ENCODE data around the gene UTP14C. TPM values are rescaled to one million over a fixed set of nuclear protein-coding genes. Genes with fewer than 3 reads are reported as not detected.

Gene UTP14C
- total RNA-seq = 10 to 100 TPM in 8 of 9 donors, 1 to 10 TPM in 1; 7.7 to 18.0 (median 14.4) TPM
- 10 to 100 TPM in 1 of 3 donors, 1 to 10 TPM in 2; 1.4 to 21.4 (median 2.7) TPM for polyA plus RNA-seq
- long read RNA-seq, donor 1, full-length matches to known transcripts = 25 of 25 reads
- long read RNA-seq, donor 1, partial matches to known transcripts = 0 of 25 reads
- long read RNA-seq, donor 1, other reads (novel, unspliced or antisense) = 0 of 25 reads
- long read RNA-seq, donor 2, full-length matches to known transcripts = 6 of 6 reads
- long read RNA-seq, donor 2, partial matches to known transcripts = 0 of 6 reads
- long read RNA-seq, donor 2, other reads (novel, unspliced or antisense) = 0 of 6 reads
- long read RNA-seq, donor 3, full-length matches to known transcripts = 4 of 4 reads
- long read RNA-seq, donor 3, partial matches to known transcripts = 0 of 4 reads
- long read RNA-seq, donor 3, other reads (novel, unspliced or antisense) = 0 of 4 reads
- long read RNA-seq, donor 4, partial matches to known transcripts = 0 of 1 reads
- long read RNA-seq, donor 4, other reads (novel, unspliced or antisense) = 1 of 1 reads
- long read RNA-seq, donor 5, partial matches to known transcripts = 0 of 6 reads
- long read RNA-seq, donor 5, other reads (novel, unspliced or antisense) = 6 of 6 reads
- long read RNA-seq, donor 6, full-length matches to known transcripts = 1 of 3 reads
- long read RNA-seq, donor 6, partial matches to known transcripts = 0 of 3 reads
- long read RNA-seq, donor 6, other reads (novel, unspliced or antisense) = 2 of 3 reads
- long read RNA-seq, donor 7, full-length matches to known transcripts = 4 of 4 reads
- long read RNA-seq, donor 7, partial matches to known transcripts = 0 of 4 reads
- long read RNA-seq, donor 7, other reads (novel, unspliced or antisense) = 0 of 4 reads
- long read RNA-seq, donor 8, full-length matches to known transcripts = 12 of 12 reads
- long read RNA-seq, donor 8, partial matches to known transcripts = 0 of 12 reads
- long read RNA-seq, donor 8, other reads (novel, unspliced or antisense) = 0 of 12 reads
- long read RNA-seq, donor 9, full-length matches to known transcripts = 7 of 7 reads
- long read RNA-seq, donor 9, partial matches to known transcripts = 0 of 7 reads
- long read RNA-seq, donor 9, other reads (novel, unspliced or antisense) = 0 of 7 reads
- long read RNA-seq, donor 10, full-length matches to known transcripts = 2 of 2 reads
- long read RNA-seq, donor 10, partial matches to known transcripts = 0 of 2 reads
- long read RNA-seq, donor 10, other reads (novel, unspliced or antisense) = 0 of 2 reads

GRCh38 chr13:52024481-52024880, at the start of gene UTP14C:
Gene UTP14C (plus strand): TSS chr13:52024691. CDS start chr13:52028805, 4,114 bp downstream.
- H3K27me3 ChIP-seq = no peaks in the 10 kb centered on the region
- no peak within 1 kb of the TSS for H3K4me3 ChIP-seq
- H3K27ac ChIP-seq = no peak within 1 kb of the TSS
- TF ChIP-seq POLR2A (IDR thresholded peaks at IDR 0.05) (no peak), CTCF (IDR thresholded peaks at IDR 0.05) (no peak)
- intact Hi-C loops (cut with DNase I) = no loop called here
- no peaks in the 10 kb centered on the region for H3K4me1 ChIP-seq (replicated peaks in 1 of 2)
- DNase-seq = no peak
- H3K9me3 ChIP-seq (replicated peaks in 1 of 3) = no peaks in the 10 kb centered on the region
- peaks cover 0 to 4% of the 10 kb centered on the region in 2 donors for H3K36me3 ChIP-seq (replicated peaks in 1 of 2)
- WGBS, 4 donors = 94 to 99% (median 97%) methylated on average over 3 of the region's 3 CpGs

- WGBS, 4 donors = 0 to 79% (median 30%) methylated on average over 1 of the region's 1 CpG
- no peaks in the 10 kb centered on the region for H3K36me3 ChIP-seq (replicated peaks in 1 of 2)
- DNase-seq = no peak
- no peaks in the 10 kb centered on the region for H3K9me3 ChIP-seq (replicated peaks in 1 of 3)
- no peak overlapping the region for H3K27ac ChIP-seq
- no peaks in the 10 kb centered on the region for H3K27me3 ChIP-seq
- no peak overlapping the region for H3K4me3 ChIP-seq
- intact Hi-C loops (cut with DNase I) = no loop called here
- TF ChIP-seq POLR2A (IDR thresholded peaks at IDR 0.05) = no peak
- TF ChIP-seq CTCF (IDR thresholded peaks at IDR 0.05) = no peak
- no peaks in the 10 kb centered on the region for H3K4me1 ChIP-seq (replicated peaks in 1 of 2)
Observed at GRCh38 chr13:51976423-51976822, 48.1 kb upstream of the UTP14C start.

- DNase-seq = no peak
- Histone ChIP-seq H3K4me3 (no peak overlapping the region), H3K27ac (no peak overlapping the region), H3K27me3 (no peaks in the 10 kb centered on the region), H3K4me1 (replicated peaks in 1 of 2) (no peaks in the 10 kb centered on the region), H3K9me3 (replicated peaks in 1 of 3) (no peaks in the 10 kb centered on the region), H3K36me3 (replicated peaks in 1 of 2) (no peaks in the 10 kb centered on the region)
- TF ChIP-seq CTCF (IDR thresholded peaks at IDR 0.05) = no peak
- no peak for TF ChIP-seq POLR2A (IDR thresholded peaks at IDR 0.05)
- WGBS, 4 donors = 88 to 90% (median 90%) methylated on average over 5 of the region's 5 CpGs
- intact Hi-C loops (cut with DNase I) = no loop called here
Observed at GRCh38 chr13:51976890-51977289, 47.6 kb upstream of the UTP14C start.
